B cell (primary cell): ENCODE measurements around the gene ERC1.

Source experiments
- EZH2 ChIP-seq: IDR thresholded peaks from 2 replicates; pipeline ENCODE4 v1.6.1; 2012; ENCODE audit warnings: borderline replicate concordance, low read depth, mild to moderate bottlenecking, moderate library complexity, low read length; ENCODE audit not compliant: insufficient read depth, poor library complexity, severe bottlenecking
- TF ChIP-seq, protein P1 (sequence below): fragments of 200-600 bp; IDR thresholded peaks from one replicate; pipeline ENCODE4 v1.8.0; 2022; ENCODE audit warnings: antibody characterized with exemption, mild to moderate bottlenecking

DNA sequence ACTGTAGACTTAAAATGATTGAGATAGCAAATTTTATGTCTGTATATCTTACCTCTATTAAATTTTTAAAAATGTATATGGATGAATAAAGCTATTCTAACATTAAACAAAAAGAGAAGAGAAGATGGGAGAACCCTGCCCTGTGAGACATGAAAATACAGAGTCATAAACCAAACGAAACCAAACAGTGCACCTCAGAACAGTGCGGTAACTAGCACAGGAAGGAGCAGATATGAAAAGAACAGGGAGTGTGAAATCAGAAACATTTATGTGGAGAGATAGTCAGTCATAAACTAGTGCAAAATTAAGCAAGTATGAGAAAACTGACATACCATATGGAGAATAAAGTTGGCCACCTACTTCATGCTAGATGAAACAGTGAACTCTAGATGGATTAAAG is 135.1 kb downstream of the ERC1 start:
- TF ChIP-seq, protein P1, sequence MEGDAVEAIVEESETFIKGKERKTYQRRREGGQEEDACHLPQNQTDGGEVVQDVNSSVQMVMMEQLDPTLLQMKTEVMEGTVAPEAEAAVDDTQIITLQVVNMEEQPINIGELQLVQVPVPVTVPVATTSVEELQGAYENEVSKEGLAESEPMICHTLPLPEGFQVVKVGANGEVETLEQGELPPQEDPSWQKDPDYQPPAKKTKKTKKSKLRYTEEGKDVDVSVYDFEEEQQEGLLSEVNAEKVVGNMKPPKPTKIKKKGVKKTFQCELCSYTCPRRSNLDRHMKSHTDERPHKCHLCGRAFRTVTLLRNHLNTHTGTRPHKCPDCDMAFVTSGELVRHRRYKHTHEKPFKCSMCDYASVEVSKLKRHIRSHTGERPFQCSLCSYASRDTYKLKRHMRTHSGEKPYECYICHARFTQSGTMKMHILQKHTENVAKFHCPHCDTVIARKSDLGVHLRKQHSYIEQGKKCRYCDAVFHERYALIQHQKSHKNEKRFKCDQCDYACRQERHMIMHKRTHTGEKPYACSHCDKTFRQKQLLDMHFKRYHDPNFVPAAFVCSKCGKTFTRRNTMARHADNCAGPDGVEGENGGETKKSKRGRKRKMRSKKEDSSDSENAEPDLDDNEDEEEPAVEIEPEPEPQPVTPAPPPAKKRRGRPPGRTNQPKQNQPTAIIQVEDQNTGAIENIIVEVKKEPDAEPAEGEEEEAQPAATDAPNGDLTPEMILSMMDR = no peak
- no peak for TF ChIP-seq EZH2
